Brain microvascular endothelial cell (primary cell): Measurements from ENCODE around the gene HOXA2.

Experiments used
- DNase-seq: peaks from one replicate; pipeline ENCODE4 v3.0.0-alpha.2; 2020
- H3K27ac ChIP-seq: fragments of 250-450 bp; sonication (Bioruptor Pico); 2 replicates; pipeline ENCODE4 v1.5.1; 2020; ENCODE audit warnings: mild to moderate bottlenecking, moderate library complexity
- H3K27me3 ChIP-seq: fragments of 250-450 bp; sonication (Bioruptor Pico); replicated peaks from 2 replicates; pipeline ENCODE4 v1.5.1; 2020; ENCODE audit warnings: mild to moderate bottlenecking
- H3K36me3 ChIP-seq: fragments of 250-450 bp; sonication (Bioruptor Pico); replicated peaks from 2 replicates; pipeline ENCODE4 v1.5.1; 2020; ENCODE audit warnings: mild to moderate bottlenecking
- H3K4me3 ChIP-seq: 2 replicates; pipeline ENCODE4 v1.5.1; 2011; ENCODE audit warnings: low read depth, mild to moderate bottlenecking, control low read depth, low read length, moderate library complexity
- CTCF ChIP-seq: IDR thresholded peaks from 2 replicates; pipeline ENCODE4 v1.5.1; 2011; ENCODE audit warnings: low read depth, mild to moderate bottlenecking, moderate library complexity, low read length, control low read depth, inconsistent platforms; ENCODE audit errors: missing control alignments
- in situ Hi-C: cut with HindIII; loops from 2 replicates; pipeline ENCODE4 v1.10.0; 2017; ENCODE audit warnings: low sequenced_read_pairs, low pct_ligation_motif_present

Gene HOXA2

GRCh38 chr7:27102581-27103442 is at the start of gene HOXA2:
TSS of gene HOXA2 (minus strand) at chr7:27102683. CDS start at chr7:27102500, 183 bp downstream.
- H3K27ac ChIP-seq, result no peak within 1 kb of the TSS
- H3K4me3 ChIP-seq, result peak within 1 kb of the TSS; percentile 44
- TF ChIP-seq CTCF, result no peak
- H3K27me3 ChIP-seq, result peaks cover 97% of the 10 kb centered on the region
- H3K36me3 ChIP-seq, result no peaks in the 10 kb centered on the region
- in situ Hi-C loops, result no loop called here
- DNase-seq, result no peak

GRCh38 chr7:27151341-27151930 is 49.0 kb upstream of the HOXA2 start:
- H3K27ac ChIP-seq, result no peak overlapping the region
- H3K36me3 ChIP-seq, result no peaks in the 10 kb centered on the region
- in situ Hi-C loops, result no loop called here
- TF ChIP-seq CTCF, result no peak
- H3K27me3 ChIP-seq, result peaks cover 95% of the 10 kb centered on the region
- no peak for DNase-seq
- H3K4me3 ChIP-seq, result no peak overlapping the region

- peaks cover 95% of the 10 kb centered on the region for H3K27me3 ChIP-seq
These were observed 48.3 kb upstream of the HOXA2 start for GRCh38 chr7:27150568-27151340.

GRCh38 chr7:27149842-27150567 is 47.5 kb upstream of the HOXA2 start:
- in situ Hi-C loops, result no loop called here
- no peak for TF ChIP-seq CTCF
- H3K4me3 ChIP-seq, result no peak overlapping the region

More at GRCh38 chr7:27150568-27151340, 48.3 kb upstream of the HOXA2 start:
- H3K27ac ChIP-seq, result no peak overlapping the region
- TF ChIP-seq CTCF, result peak; percentile 65
- no peak overlapping the region for H3K4me3 ChIP-seq
- H3K36me3 ChIP-seq, result no peaks in the 10 kb centered on the region
- in situ Hi-C loops, result no loop called here
- peak; percentile 16 for DNase-seq

More at GRCh38 chr7:27149842-27150567, 47.5 kb upstream of the HOXA2 start:
- H3K27ac ChIP-seq, result no peak overlapping the region
- H3K36me3 ChIP-seq, result no peaks in the 10 kb centered on the region
- no peak for DNase-seq
- peaks cover 95% of the 10 kb centered on the region for H3K27me3 ChIP-seq
